BLaER1 (cell line): ENCODE data around the gene MAGI2.

Experiments
- H3K27ac ChIP-seq: shearing (Covaris generic); formaldehyde crosslinking; 2 replicates; pipeline ENCODE4 v1.8.1; 2022
- H3K27me3 ChIP-seq: shearing (Covaris generic); formaldehyde crosslinking; 2 replicates; pipeline ENCODE4 v1.8.1; 2022
- H3K36me3 ChIP-seq: shearing (Covaris generic); formaldehyde crosslinking; 2 replicates; pipeline ENCODE4 v1.8.1; 2022
- H3K4me1 ChIP-seq: shearing (Covaris generic); formaldehyde crosslinking; 2 replicates; pipeline ENCODE4 v1.8.1; 2022
- H3K4me2 ChIP-seq: shearing (Covaris generic); formaldehyde crosslinking; 2 replicates; pipeline ENCODE4 v1.8.1; 2022
- H3K4me3 ChIP-seq: shearing (Covaris generic); formaldehyde crosslinking; 2 replicates; pipeline ENCODE4 v1.8.1; 2022
- H3K9ac ChIP-seq: shearing (Covaris generic); formaldehyde crosslinking; 2 replicates; pipeline ENCODE4 v1.8.1; 2022
- H3K9me3 ChIP-seq: shearing (Covaris generic); formaldehyde crosslinking; 2 replicates; pipeline ENCODE4 v1.8.1; 2022
- H4K20me1 ChIP-seq: shearing (Covaris generic); formaldehyde crosslinking; 2 replicates; pipeline ENCODE4 v1.8.1; 2022
- Cebpa-rat ChIP-seq: shearing (Covaris generic); IDR thresholded peaks from 2 replicates; pipeline ENCODE4 v1.8.1; 2022

The MAGI2 gene

GRCh38 chr7:78350926-78351325 is 1102.5 kb downstream of the MAGI2 start:
- H3K4me1 ChIP-seq = no peaks in the 10 kb centered on the region
- no peaks in the 10 kb centered on the region for H4K20me1 ChIP-seq
- no peaks in the 10 kb centered on the region for H3K27me3 ChIP-seq
- TF ChIP-seq Cebpa-rat = no peak
- H3K9me3 ChIP-seq = no peaks in the 10 kb centered on the region
- no peak overlapping the region for H3K27ac ChIP-seq
- H3K4me2 ChIP-seq = no peak overlapping the region
- H3K4me3 ChIP-seq = no peak overlapping the region
- no peaks in the 10 kb centered on the region for H3K36me3 ChIP-seq
- H3K9ac ChIP-seq = no peak overlapping the region

- Histone ChIP-seq H3K4me1 (no peaks in the 10 kb centered on the region), H3K27ac (no peak overlapping the region), H3K27me3 (no peaks in the 10 kb centered on the region), H3K9ac (no peak overlapping the region), H3K4me3 (no peak overlapping the region), H4K20me1 (no peaks in the 10 kb centered on the region), H3K9me3 (no peaks in the 10 kb centered on the region), H3K36me3 (no peaks in the 10 kb centered on the region), H3K4me2 (no peak overlapping the region)
- TF ChIP-seq Cebpa-rat = no peak
Measured at GRCh38 chr7:78350391-78350790, 1103.1 kb downstream of the MAGI2 start.

- H3K9ac ChIP-seq = no peak overlapping the region
- H3K9me3 ChIP-seq = no peaks in the 10 kb centered on the region
- H3K27ac ChIP-seq = no peak overlapping the region
- H3K27me3 ChIP-seq = no peaks in the 10 kb centered on the region
- no peaks in the 10 kb centered on the region for H4K20me1 ChIP-seq
- no peaks in the 10 kb centered on the region for H3K36me3 ChIP-seq
- H3K4me2 ChIP-seq = no peak overlapping the region
- no peak for TF ChIP-seq Cebpa-rat
- H3K4me3 ChIP-seq = no peak overlapping the region
- H3K4me1 ChIP-seq = no peaks in the 10 kb centered on the region
Measured at GRCh38 chr7:78346827-78347226, 1106.6 kb downstream of the MAGI2 start.

- H3K4me3 ChIP-seq = no peak overlapping the region
- no peaks in the 10 kb centered on the region for H3K4me1 ChIP-seq
- H3K27me3 ChIP-seq = no peaks in the 10 kb centered on the region
- H3K9ac ChIP-seq = no peak overlapping the region
- H4K20me1 ChIP-seq = no peaks in the 10 kb centered on the region
- no peak overlapping the region for H3K4me2 ChIP-seq
- no peaks in the 10 kb centered on the region for H3K9me3 ChIP-seq
- H3K27ac ChIP-seq = no peak overlapping the region
- H3K36me3 ChIP-seq = no peaks in the 10 kb centered on the region
- no peak for TF ChIP-seq Cebpa-rat
Measured at GRCh38 chr7:78345979-78346378, 1107.5 kb downstream of the MAGI2 start.

- no peak overlapping the region for H3K9ac ChIP-seq
- no peak for TF ChIP-seq Cebpa-rat
- no peaks in the 10 kb centered on the region for H3K9me3 ChIP-seq
- H3K36me3 ChIP-seq = no peaks in the 10 kb centered on the region
- H3K27ac ChIP-seq = no peak overlapping the region
- H4K20me1 ChIP-seq = no peaks in the 10 kb centered on the region
- no peak overlapping the region for H3K4me3 ChIP-seq
- H3K4me2 ChIP-seq = no peak overlapping the region
- H3K4me1 ChIP-seq = no peaks in the 10 kb centered on the region
- no peaks in the 10 kb centered on the region for H3K27me3 ChIP-seq
Measured at GRCh38 chr7:78345293-78345911, 1108.1 kb downstream of the MAGI2 start.

- no peak overlapping the region for H3K9ac ChIP-seq
- TF ChIP-seq Cebpa-rat = no peak
- H3K4me1 ChIP-seq = peaks cover 5% of the 10 kb centered on the region; the same call in 1 of the 2 replicates
- no peaks in the 10 kb centered on the region for H4K20me1 ChIP-seq
- H3K4me3 ChIP-seq = no peak overlapping the region
- H3K9me3 ChIP-seq = no peaks in the 10 kb centered on the region
- no peaks in the 10 kb centered on the region for H3K36me3 ChIP-seq
- H3K27ac ChIP-seq = no peak overlapping the region
- H3K4me2 ChIP-seq = no peak overlapping the region
- no peaks in the 10 kb centered on the region for H3K27me3 ChIP-seq
Measured at GRCh38 chr7:78334426-78334825, 1119.0 kb downstream of the MAGI2 start.

- no peak overlapping the region for H3K4me2 ChIP-seq
- H3K36me3 ChIP-seq = no peaks in the 10 kb centered on the region
- TF ChIP-seq Cebpa-rat = no peak
- peaks cover 5% of the 10 kb centered on the region; the same call in 1 of the 2 replicates for H3K4me1 ChIP-seq
- no peak overlapping the region for H3K9ac ChIP-seq
- no peak overlapping the region for H3K4me3 ChIP-seq
- H3K9me3 ChIP-seq = no peaks in the 10 kb centered on the region
- no peak overlapping the region for H3K27ac ChIP-seq
- H3K27me3 ChIP-seq = no peaks in the 10 kb centered on the region
- no peaks in the 10 kb centered on the region for H4K20me1 ChIP-seq
Measured at GRCh38 chr7:78333530-78334425, 1119.7 kb downstream of the MAGI2 start.

- Histone ChIP-seq H3K9me3 (no peaks in the 10 kb centered on the region), H3K27me3 (no peaks in the 10 kb centered on the region), H3K4me1 (no peaks in the 10 kb centered on the region), H3K27ac (no peak overlapping the region), H3K36me3 (no peaks in the 10 kb centered on the region), H3K9ac (no peak overlapping the region), H3K4me2 (no peak overlapping the region), H4K20me1 (no peaks in the 10 kb centered on the region), H3K4me3 (no peak overlapping the region)
- TF ChIP-seq Cebpa-rat = no peak
Measured at GRCh38 chr7:78329001-78329655, 1124.3 kb downstream of the MAGI2 start.

- Histone ChIP-seq H3K27ac (no peak overlapping the region), H3K9ac (no peak overlapping the region), H3K36me3 (no peaks in the 10 kb centered on the region), H3K4me1 (no peaks in the 10 kb centered on the region), H3K4me2 (no peak overlapping the region), H3K9me3 (no peaks in the 10 kb centered on the region), H4K20me1 (no peaks in the 10 kb centered on the region), H3K27me3 (no peaks in the 10 kb centered on the region), H3K4me3 (no peak overlapping the region)
- no peak for TF ChIP-seq Cebpa-rat
Measured at GRCh38 chr7:78327718-78328117, 1125.7 kb downstream of the MAGI2 start.

GRCh38 chr7:78326876-78327275 is 1126.6 kb downstream of the MAGI2 start:
- Histone ChIP-seq H3K4me2 (no peak overlapping the region), H3K9ac (no peak overlapping the region), H3K9me3 (no peaks in the 10 kb centered on the region), H3K36me3 (no peaks in the 10 kb centered on the region), H4K20me1 (no peaks in the 10 kb centered on the region), H3K4me3 (no peak overlapping the region), H3K4me1 (no peaks in the 10 kb centered on the region), H3K27ac (no peak overlapping the region), H3K27me3 (no peaks in the 10 kb centered on the region)
- TF ChIP-seq Cebpa-rat = no peak
